Testis (tissue), 3 donors: ENCODE results near the gene JOSD2. TPM values are rescaled to one million over a fixed set of nuclear protein-coding genes. Genes with fewer than 3 reads are reported as not detected.

Source experiments
- DNase-seq: peaks from one replicate; pipeline ENCODE4 v3.0.0-alpha.2; 2019
- H3K27ac ChIP-seq, 2 donors: fragments of 200-600 bp; sonication (generic); one replicate each; pipeline ENCODE4 v1.5.1; 2019
- H3K27me3 ChIP-seq: fragments of 200-600 bp; sonication (generic); one replicate; pipeline ENCODE4 v1.5.1; 2019
- H3K36me3 ChIP-seq: fragments of 200-600 bp; sonication (generic); one replicate; pipeline ENCODE4 v1.5.1; 2017; ENCODE audit warnings: low read depth; ENCODE audit errors: missing control alignments
- H3K4me1 ChIP-seq: fragments of 200-600 bp; sonication (generic); one replicate; pipeline ENCODE4 v1.5.1; 2019
- H3K4me3 ChIP-seq, 2 donors: fragments of 200-600 bp; sonication (generic); one replicate each; pipeline ENCODE4 v1.5.1; 2017 to 2019
- H3K9me3 ChIP-seq: fragments of 200-600 bp; sonication (generic); one replicate; pipeline ENCODE4 v1.5.1; 2017
- POLR2A ChIP-seq: fragments of 450-650 bp; IDR thresholded peaks from one replicate; pipeline ENCODE4 v1.6.1; 2017; ENCODE audit warnings: antibody characterized with exemption, mild to moderate bottlenecking, moderate library complexity
- WGBS, 2 donors: methylation state at CpG; one replicate each; pipeline ENCODE4 v1.1.5; 2018; 5-methylcytosine and 5-hydroxymethylcytosine counted together
- intact Hi-C: fragments of 100-400 bp; cut with DNase I; formaldehyde crosslinking; loops from one replicate; pipeline ENCODE4 v1.15.1; 2023; ENCODE audit warnings: low total_unique reads
- polyA plus RNA-seq: library from polyadenylated mRNA; stranded (reverse); fragments of 350-450 nt; fragmentation: Illumina TruSeq; extraction: RNeasy Lipid Tissue Mini Kit (QIAGEN cat#74804); gene quantifications from one replicate; pipeline ENCODE4 v1.2.3, GENCODE V29; 2014; ENCODE audit warnings: low read depth, low replicate concordance; ENCODE audit not compliant: insufficient read depth
- total RNA-seq, 2 donors: library from RNA; depleted of rRNA; stranded (reverse); fragments of >200 nt; gene quantifications; one replicate each; pipeline ENCODE4 v1.2.3, GENCODE V29; 2016
- TF ChIP-seq, protein P1 (sequence below), 3 experiments: fragments of 450-650 bp in 2 of 3; fragments of 200-600 bp in 1 of 3; sonication (generic) in 1 of 3; IDR thresholded peaks; one replicate each; pipeline ENCODE4 v1.5.1; 2016 to 2019; ENCODE audit warnings: antibody characterized with exemption in 3 of 3, mild to moderate bottlenecking in 2 of 3, moderate library complexity in 1 of 3

The JOSD2 gene
- total and polyA plus RNA-seq, 3 donors from 2014 or later = 21.6 to 37.7 (median 26.1) TPM

DNA sequence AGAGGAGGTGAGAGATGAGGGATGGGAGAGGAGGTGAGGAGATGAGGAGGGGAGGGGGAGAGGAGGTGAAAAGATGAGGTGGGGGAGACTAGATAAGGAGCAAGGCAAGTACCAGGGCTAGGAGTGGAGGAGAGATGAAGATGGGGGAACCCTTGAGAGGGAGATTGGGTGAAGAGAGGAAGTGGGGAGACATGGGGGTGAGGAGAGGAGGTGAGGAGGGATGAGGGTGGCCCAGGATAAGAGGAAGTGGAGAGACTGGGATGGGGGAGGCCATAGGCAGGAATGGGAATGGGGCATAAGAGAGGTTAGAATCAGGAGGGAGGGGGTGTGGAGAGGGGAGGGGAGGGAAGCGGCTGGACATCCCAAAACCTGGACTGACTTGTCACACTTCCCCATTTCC, 51.4 kb downstream of the JOSD2 start:
- DNase-seq = no peak
- no peak overlapping the region for H3K4me3 ChIP-seq
- H3K27me3 ChIP-seq = no peaks in the 10 kb centered on the region
- 71 to 72% methylated on average over 1 of the region's 1 CpG for WGBS, 2 donors
- no peak overlapping the region for H3K27ac ChIP-seq
- H3K9me3 ChIP-seq = no peaks in the 10 kb centered on the region
- intact Hi-C loops = loop anchor here (5.0 kb wide), 1 partner anchor 92 kb away; the partner anchor contains the start of gene NAPSA
- no peaks in the 10 kb centered on the region for H3K36me3 ChIP-seq
- no peak for TF ChIP-seq POLR2A
- TF ChIP-seq, protein P1, sequence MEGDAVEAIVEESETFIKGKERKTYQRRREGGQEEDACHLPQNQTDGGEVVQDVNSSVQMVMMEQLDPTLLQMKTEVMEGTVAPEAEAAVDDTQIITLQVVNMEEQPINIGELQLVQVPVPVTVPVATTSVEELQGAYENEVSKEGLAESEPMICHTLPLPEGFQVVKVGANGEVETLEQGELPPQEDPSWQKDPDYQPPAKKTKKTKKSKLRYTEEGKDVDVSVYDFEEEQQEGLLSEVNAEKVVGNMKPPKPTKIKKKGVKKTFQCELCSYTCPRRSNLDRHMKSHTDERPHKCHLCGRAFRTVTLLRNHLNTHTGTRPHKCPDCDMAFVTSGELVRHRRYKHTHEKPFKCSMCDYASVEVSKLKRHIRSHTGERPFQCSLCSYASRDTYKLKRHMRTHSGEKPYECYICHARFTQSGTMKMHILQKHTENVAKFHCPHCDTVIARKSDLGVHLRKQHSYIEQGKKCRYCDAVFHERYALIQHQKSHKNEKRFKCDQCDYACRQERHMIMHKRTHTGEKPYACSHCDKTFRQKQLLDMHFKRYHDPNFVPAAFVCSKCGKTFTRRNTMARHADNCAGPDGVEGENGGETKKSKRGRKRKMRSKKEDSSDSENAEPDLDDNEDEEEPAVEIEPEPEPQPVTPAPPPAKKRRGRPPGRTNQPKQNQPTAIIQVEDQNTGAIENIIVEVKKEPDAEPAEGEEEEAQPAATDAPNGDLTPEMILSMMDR (IDR thresholded peaks at IDR 0.05) = no peak
- no peaks in the 10 kb centered on the region for H3K4me1 ChIP-seq

DNA sequence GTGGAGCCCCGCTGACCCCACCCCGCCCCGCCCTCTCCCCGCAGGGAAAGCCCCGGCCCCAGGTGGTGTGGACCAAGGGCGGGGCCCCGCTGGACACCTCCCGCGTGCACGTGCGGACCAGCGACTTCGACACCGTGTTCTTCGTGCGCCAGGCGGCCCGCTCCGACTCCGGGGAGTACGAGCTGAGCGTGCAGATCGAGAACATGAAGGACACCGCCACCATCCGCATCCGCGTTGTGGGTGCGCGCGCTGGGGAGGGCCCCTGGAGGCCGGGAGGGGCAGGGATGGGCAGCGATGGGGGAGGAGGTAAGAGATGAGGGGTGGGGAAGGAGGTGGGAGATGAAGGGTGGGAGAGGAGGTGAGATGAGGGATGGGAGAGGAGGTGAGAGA, 51.9 kb downstream of the JOSD2 start:
- Histone ChIP-seq H3K4me1 (no peaks in the 10 kb centered on the region), H3K27ac (no peak overlapping the region), H3K4me3 (no peak overlapping the region), H3K9me3 (no peaks in the 10 kb centered on the region), H3K27me3 (no peaks in the 10 kb centered on the region), H3K36me3 (no peaks in the 10 kb centered on the region)
- DNase-seq = no peak
- intact Hi-C loops = no loop called here
- TF ChIP-seq, protein P1 (IDR thresholded peaks at IDR 0.05) = no peak
- no peak for TF ChIP-seq POLR2A
- 55 to 56% methylated on average over 5 to 31 of the region's 32 CpGs for WGBS, 2 donors

DNA sequence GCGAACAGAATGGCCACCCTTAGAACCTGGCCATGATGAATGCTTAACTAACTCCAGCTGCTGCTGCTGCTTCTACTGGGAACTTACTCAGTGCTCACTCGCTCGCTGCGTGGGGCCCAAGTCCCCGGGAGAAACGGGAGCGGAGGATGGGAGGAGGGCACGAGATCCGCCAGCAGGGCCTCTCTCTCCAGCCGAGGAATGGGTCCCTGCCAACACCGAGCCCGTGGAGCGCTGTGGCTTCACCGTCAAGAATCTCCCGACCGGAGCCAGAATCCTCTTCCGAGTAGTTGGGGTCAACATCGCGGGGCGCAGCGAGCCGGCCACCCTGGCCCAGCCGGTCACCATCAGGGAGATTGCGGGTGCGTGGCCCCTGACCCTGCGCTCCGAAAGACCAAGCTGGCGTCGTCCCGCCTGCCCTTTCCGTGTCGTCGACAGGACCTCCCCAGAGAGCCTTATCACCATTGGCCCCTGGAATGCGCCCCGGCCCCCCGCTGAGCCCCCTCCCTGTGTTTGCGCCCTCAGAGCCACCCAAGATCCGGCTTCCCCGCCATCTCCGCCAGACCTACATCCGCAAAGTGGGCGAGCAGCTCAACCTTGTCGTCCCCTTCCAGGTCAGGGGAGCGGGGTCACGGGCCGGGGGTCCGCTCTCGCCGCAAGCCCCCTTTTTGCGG, 52.5 kb downstream of the JOSD2 start:
- no peak overlapping the region for H3K27ac ChIP-seq
- DNase-seq = no peak
- H3K9me3 ChIP-seq = no peaks in the 10 kb centered on the region
- no peaks in the 10 kb centered on the region for H3K36me3 ChIP-seq
- H3K4me3 ChIP-seq = no peak overlapping the region
- WGBS, 2 donors = 11 to 42% methylated on average over 16 to 50 of the region's 50 CpGs
- no peaks in the 10 kb centered on the region for H3K4me1 ChIP-seq
- TF ChIP-seq, protein P1 (IDR thresholded peaks at IDR 0.05) = no peak
- no peak for TF ChIP-seq POLR2A
- intact Hi-C loops = no loop called here
- no peaks in the 10 kb centered on the region for H3K27me3 ChIP-seq

DNA sequence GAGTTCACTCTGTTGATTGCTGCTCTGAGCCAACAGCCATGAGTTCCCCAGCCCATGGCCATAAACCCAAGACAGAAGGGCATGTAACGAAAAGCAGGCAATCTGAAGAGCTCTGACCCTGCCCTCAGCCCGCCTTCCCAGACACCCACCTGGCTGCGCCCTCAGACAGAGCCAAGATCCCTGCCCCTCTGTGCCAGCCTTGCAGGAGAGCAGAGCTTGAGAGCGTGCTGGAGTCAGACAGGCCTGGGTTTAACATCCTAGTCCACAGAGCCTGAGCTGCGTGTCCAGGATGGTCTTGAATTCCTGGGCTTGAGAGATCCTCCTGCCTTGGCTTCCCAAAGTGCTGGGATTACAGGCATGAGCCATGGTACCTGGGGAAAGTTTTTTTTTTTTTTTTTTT, 53.7 kb downstream of the JOSD2 start:
- no peak for DNase-seq
- intact Hi-C loops = no loop called here
- WGBS, 2 donors = 92 to 93% methylated on average over 2 to 5 of the region's 5 CpGs
- Histone ChIP-seq H3K36me3 (no peaks in the 10 kb centered on the region), H3K27ac (no peak overlapping the region), H3K4me3 (no peak overlapping the region), H3K27me3 (no peaks in the 10 kb centered on the region), H3K9me3 (no peaks in the 10 kb centered on the region), H3K4me1 (no peaks in the 10 kb centered on the region)
- TF ChIP-seq, protein P1 (IDR thresholded peaks at IDR 0.05) = no peak

Other genes with a start within 250 kb of the JOSD2 start
- 10 to 100 TPM in 1 of 2 donors, 1 to 10 TPM in 1; 6.9 to 16.0 TPM for gene KCNC3, start 181.8 kb downstream of the JOSD2 start, total RNA-seq
- 7.7 TPM for gene KCNC3, start 181.8 kb downstream of the JOSD2 start, polyA plus RNA-seq
- gene NAPSA, start 145.6 kb downstream of the JOSD2 start, total RNA-seq = 1 to 10 TPM; 1.3 to 2.0 TPM
- gene NAPSA, start 145.6 kb downstream of the JOSD2 start, polyA plus RNA-seq = 11.5 TPM
- gene NR1H2, start 134.7 kb downstream of the JOSD2 start, total RNA-seq = 10 to 100 TPM; 93.8 to 96.6 TPM
- 68.0 TPM for gene NR1H2, start 134.7 kb downstream of the JOSD2 start, polyA plus RNA-seq
- 10 to 100 TPM; 42.2 to 51.7 TPM for gene POLD1, start 126.8 kb downstream of the JOSD2 start, total RNA-seq
- 30.7 TPM for gene POLD1, start 126.8 kb downstream of the JOSD2 start, polyA plus RNA-seq
- 1 to 10 TPM in 1 of 2 donors, under 1 TPM in 1; 0.24 to 1.1 TPM for gene SPIB, start 92.3 kb downstream of the JOSD2 start, total RNA-seq
- 1.6 TPM for gene SPIB, start 92.3 kb downstream of the JOSD2 start, polyA plus RNA-seq
- under 1 TPM; 0.31 to 0.63 TPM for gene MYBPC2, start 78.3 kb downstream of the JOSD2 start, total RNA-seq
- gene MYBPC2, start 78.3 kb downstream of the JOSD2 start, polyA plus RNA-seq = 3.2 TPM
- 100 to 1,000 TPM; 203 to 311 TPM for gene EMC10, start 34.7 kb downstream of the JOSD2 start, total RNA-seq
- 162 TPM for gene EMC10, start 34.7 kb downstream of the JOSD2 start, polyA plus RNA-seq
- gene GARIN5A, start 34.3 kb downstream of the JOSD2 start, total RNA-seq = 100 to 1,000 TPM in 1 of 2 donors, 10 to 100 TPM in 1; 60.0 to 120 TPM
- gene GARIN5A, start 34.3 kb downstream of the JOSD2 start, polyA plus RNA-seq = 126 TPM
- not detected for gene ASPDH, start 2.7 kb upstream of the JOSD2 start, total RNA-seq
- 0.90 TPM for gene ASPDH, start 2.7 kb upstream of the JOSD2 start, polyA plus RNA-seq
- gene LRRC4B, start 57.2 kb upstream of the JOSD2 start, total RNA-seq = 10 to 100 TPM in 1 of 2 donors, 1 to 10 TPM in 1; 5.7 to 10.1 TPM
- gene LRRC4B, start 57.2 kb upstream of the JOSD2 start, polyA plus RNA-seq = 2.8 TPM
- gene SYT3, start 128.7 kb upstream of the JOSD2 start, total RNA-seq = 1 to 10 TPM; 2.5 to 5.5 TPM
- 3.3 TPM for gene SYT3, start 128.7 kb upstream of the JOSD2 start, polyA plus RNA-seq
- 10 to 100 TPM in 1 of 2 donors, 1 to 10 TPM in 1; 5.4 to 10.2 TPM for gene C19orf81, start 138.3 kb upstream of the JOSD2 start, total RNA-seq
- 11.7 TPM for gene C19orf81, start 138.3 kb upstream of the JOSD2 start, polyA plus RNA-seq
- gene SHANK1, start 208.6 kb upstream of the JOSD2 start, total RNA-seq = 1 to 10 TPM; 4.5 to 5.4 TPM
- 4.1 TPM for gene SHANK1, start 208.6 kb upstream of the JOSD2 start, polyA plus RNA-seq
- gene CLEC11A, start 212.2 kb upstream of the JOSD2 start, total RNA-seq = 10 to 100 TPM; 14.3 to 20.6 TPM
- gene CLEC11A, start 212.2 kb upstream of the JOSD2 start, polyA plus RNA-seq = 16.9 TPM